PFSK-1 (cell line): ENCODE measurements around the gene APLN.

Source experiments
- POLR2AphosphoS5 ChIP-seq: IDR thresholded peaks from 2 replicates; pipeline ENCODE4 v1.6.1; 2012; ENCODE audit warnings: low read depth, mild to moderate bottlenecking, control low read depth, low read length, moderate library complexity
- REST ChIP-seq, 2 experiments: IDR thresholded peaks; 2 replicates each; pipeline versions ENCODE4 v1.6.1 to v1.8.0; 2011 to 2012; ENCODE audit warnings: low read depth in 2 of 2, low read length in 2 of 2, control low read depth in 1 of 2, inconsistent platforms in 1 of 2, mild to moderate bottlenecking in 1 of 2, moderate library complexity in 1 of 2; ENCODE audit not compliant: insufficient read depth in 1 of 2
- TAF1 ChIP-seq: IDR thresholded peaks from 2 replicates; pipeline ENCODE4 v1.6.1; 2012; ENCODE audit warnings: low read length, control low read depth, borderline replicate concordance; ENCODE audit not compliant: insufficient read depth

- no peak for TF ChIP-seq POLR2AphosphoS5
- TF ChIP-seq REST (IDR thresholded peaks at IDR 0.05; ENCODE audit: insufficient read depth in 1 of 2, low read depth in 2 of 2, low read length in 2 of 2): no peak
- TF ChIP-seq TAF1: no peak
Observed at GRCh38 chrX:129637217-129638109, 17.3 kb downstream of the APLN start.
